ENCODE results near the gene NFYA. TPM values are rescaled to one million over a fixed set of nuclear protein-coding genes. Genes with fewer than 3 reads are reported as not detected.
A peak's percentile ranks its signal among the peaks of the same experiment; 100 is the strongest.

NFYA gene
- total and polyA plus RNA-seq, 9 of the 15 experiments (the other 6 are each of a cell fraction or from before 2014, with no cell fraction given), result 7.3 to 37.1 (median 21.8) TPM

- TF ChIP-seq MGA (IDR thresholded peaks at IDR 0.05), result no peak
- TF ChIP-seq TRIM24 (IDR thresholded peaks at IDR 0.05), result peak in 1 of 2 experiments; percentile 19; a peak in 1 of 4 replicates
- TF ChIP-seq BHLHE40 (IDR thresholded peaks at IDR 0.05; ENCODE audit: low read length), result 0 out of 2 replicates have a peak, but pooled peaks have one; percentile 32
- peak in 1 of 2 experiments; percentile 59; a peak in 2 of 4 replicates for TF ChIP-seq TEAD1 (CRISPR knock-in tag; IDR thresholded peaks at IDR 0.05)
- TF ChIP-seq ZNF263 (CRISPR knock-in tag; IDR thresholded peaks at IDR 0.05; ENCODE audit: borderline replicate concordance), result peak; percentile 66; the same call in 1 of the 2 replicates
- no peak for TF ChIP-seq CHD4 (IDR thresholded peaks at IDR 0.05; ENCODE audit: insufficient read depth, insufficient replicate concordance, low read depth, low read length, poor library complexity, severe bottlenecking)
- peak; percentile 59; the same call in 1 of the 2 replicates for TF ChIP-seq SP1 (CRISPR knock-in tag; IDR thresholded peaks at IDR 0.05)
- TF ChIP-seq NFIC (IDR thresholded peaks at IDR 0.05), result peak; percentile 55; the same call in 1 of the 2 replicates
- TF ChIP-seq ZNF778 (CRISPR knock-in tag; IDR thresholded peaks at IDR 0.05), result no peak
- TF ChIP-seq XRCC3 (IDR thresholded peaks at IDR 0.05), result no peak
- peak; percentile 85 for TF ChIP-seq SIN3B (IDR thresholded peaks at IDR 0.05; ENCODE audit: low read depth)
- no peak for TF ChIP-seq SNAPC5 (CRISPR knock-in tag; IDR thresholded peaks at IDR 0.05)
- peak; percentile 42; the same call in 1 of the 2 replicates for TF ChIP-seq MTA3 (IDR thresholded peaks at IDR 0.05; ENCODE audit: borderline replicate concordance)
- peak in 1 of 2 experiments; percentile 92; a peak in 1 of 4 replicates for TF ChIP-seq KDM4B (IDR thresholded peaks at IDR 0.05; ENCODE audit: borderline replicate concordance in 2 of 2, low read depth in 1 of 2)
- peak; percentile 71 for TF ChIP-seq SMAD4 (CRISPR knock-in tag; conservative IDR thresholded peaks at IDR 0.05)
- 0 out of 2 replicates have a peak, but pooled peaks have one; percentile 59 for TF ChIP-seq DMBX1 (CRISPR knock-in tag; IDR thresholded peaks at IDR 0.05; ENCODE audit: borderline replicate concordance)
These were observed 611 bp downstream of the NFYA start (continued) for GRCh38 chr6:41073203-41073967.

Data from K562 (cell line).